SK-N-MC (cell line): ENCODE results near the gene ASPRV1.

ENCODE experiments used
- EZH2 ChIP-seq: fragments of 200-600 bp; sonication (generic); IDR thresholded peaks from one replicate; pipeline ENCODE4 v1.6.1; 2017; ENCODE audit warnings: antibody characterized with exemption
- FOXP2 ChIP-seq: optimal IDR thresholded peaks from 2 replicates; pipeline ENCODE3; 2011; ENCODE audit warnings: mild to moderate bottlenecking, moderate library complexity; ENCODE audit not compliant: insufficient read depth; ENCODE audit errors: extremely low read length, control extremely low read depth
- POLR2AphosphoS5 ChIP-seq: IDR thresholded peaks from 2 replicates; pipeline ENCODE4 v1.6.1; 2012; ENCODE audit warnings: mild to moderate bottlenecking, low read depth, low read length, borderline replicate concordance

DNA sequence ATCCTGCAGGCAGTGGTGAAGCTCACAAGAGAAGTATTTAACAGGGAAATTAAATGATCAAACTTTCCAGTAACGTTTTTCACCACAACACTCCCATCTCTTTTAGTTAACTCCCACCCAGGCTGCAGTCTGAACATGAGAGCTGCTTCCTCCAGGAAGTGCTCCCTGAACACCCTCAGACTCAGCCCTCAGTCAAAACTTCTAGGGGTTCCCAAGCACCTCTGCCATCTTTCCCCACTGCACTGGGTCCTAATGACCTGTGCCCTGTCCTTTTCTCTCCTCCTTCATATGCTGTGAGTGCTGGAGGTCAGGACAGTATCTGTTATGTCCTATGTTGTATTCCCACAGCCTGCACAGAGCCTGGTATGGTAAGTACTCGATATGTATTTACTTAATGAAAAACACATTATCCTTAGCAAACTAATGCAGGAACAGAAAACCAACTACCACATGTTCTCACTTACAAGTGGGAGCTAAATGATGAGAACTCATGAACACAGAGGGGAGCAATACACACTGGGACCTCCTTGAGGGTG, 49.2 kb upstream of the ASPRV1 start:
- TF ChIP-seq EZH2 (no peak), POLR2AphosphoS5 (no peak), FOXP2 (no peak)
